Stromal cell of bone marrow (primary cell): ENCODE measurements around the gene TMED10.
A peak's percentile ranks its signal among the peaks of the same experiment; 100 is the strongest.

Source experiments
- DNase-seq: peaks from one replicate; pipeline ENCODE4 v3.0.0-alpha.2; 2012; ENCODE audit warnings: low read depth

TMED10 gene

GRCh38 chr14:75176142-75176820 lies at the start of gene TMED10:
Gene TMED10, minus strand, starts transcription at chr14:75176612. Its CDS starts 33 bp downstream, at chr14:75176579.
- peak; percentile 65 for DNase-seq

- no peak for DNase-seq
Measured at GRCh38 chr14:75224561-75224960, 48.1 kb upstream of the TMED10 start.

- no peak for DNase-seq
Measured at GRCh38 chr14:75223664-75224154, 47.3 kb upstream of the TMED10 start.

GRCh38 chr14:75222208-75222701 lies 45.8 kb upstream of the TMED10 start:
- peak; percentile 40 for DNase-seq

- DNase-seq: no peak
Measured at GRCh38 chr14:75221797-75222196, 45.4 kb upstream of the TMED10 start.

GRCh38 chr14:75220156-75220555 lies 43.7 kb upstream of the TMED10 start:
- no peak for DNase-seq

GRCh38 chr14:75217508-75218206 lies 41.2 kb upstream of the TMED10 start:
- DNase-seq: no peak

- no peak for DNase-seq
Measured at GRCh38 chr14:75216427-75217006, 40.1 kb upstream of the TMED10 start.

- no peak for DNase-seq
Measured at GRCh38 chr14:75215520-75215919, 39.1 kb upstream of the TMED10 start.

- DNase-seq: no peak
Measured at GRCh38 chr14:75214558-75214957, 38.1 kb upstream of the TMED10 start.

- no peak for DNase-seq
Measured at GRCh38 chr14:75213172-75213571, 36.8 kb upstream of the TMED10 start.

- no peak for DNase-seq
Measured at GRCh38 chr14:75208843-75209242, 32.4 kb upstream of the TMED10 start.

GRCh38 chr14:75206190-75206589 lies 29.8 kb upstream of the TMED10 start:
- no peak for DNase-seq

GRCh38 chr14:75205591-75205990 lies 29.2 kb upstream of the TMED10 start:
- peak; percentile 46 for DNase-seq

- DNase-seq: no peak
Measured at GRCh38 chr14:75204116-75204515, 27.7 kb upstream of the TMED10 start.

GRCh38 chr14:75202657-75203056 lies 26.2 kb upstream of the TMED10 start:
- DNase-seq: no peak

GRCh38 chr14:75201087-75201486 lies 24.7 kb upstream of the TMED10 start:
- no peak for DNase-seq

- no peak for DNase-seq
Measured at GRCh38 chr14:75200451-75200850, 24.0 kb upstream of the TMED10 start.

- DNase-seq: no peak
Measured at GRCh38 chr14:75198291-75198933, 22.0 kb upstream of the TMED10 start.

- no peak for DNase-seq
Measured at GRCh38 chr14:75197338-75197737, 20.9 kb upstream of the TMED10 start.

- DNase-seq: no peak
Measured at GRCh38 chr14:75196468-75196867, 20.1 kb upstream of the TMED10 start.

GRCh38 chr14:75196064-75196463 lies 19.7 kb upstream of the TMED10 start:
- DNase-seq: no peak
